ENCODE measurements around the gene HBP1. TPM values are rescaled to one million over a fixed set of nuclear protein-coding genes. Genes with fewer than 3 reads are reported as not detected.

HBP1 gene
- total RNA-seq, 4 donors from 2014 or later: 57.6 to 67.7 (median 66.9) TPM

DNA sequence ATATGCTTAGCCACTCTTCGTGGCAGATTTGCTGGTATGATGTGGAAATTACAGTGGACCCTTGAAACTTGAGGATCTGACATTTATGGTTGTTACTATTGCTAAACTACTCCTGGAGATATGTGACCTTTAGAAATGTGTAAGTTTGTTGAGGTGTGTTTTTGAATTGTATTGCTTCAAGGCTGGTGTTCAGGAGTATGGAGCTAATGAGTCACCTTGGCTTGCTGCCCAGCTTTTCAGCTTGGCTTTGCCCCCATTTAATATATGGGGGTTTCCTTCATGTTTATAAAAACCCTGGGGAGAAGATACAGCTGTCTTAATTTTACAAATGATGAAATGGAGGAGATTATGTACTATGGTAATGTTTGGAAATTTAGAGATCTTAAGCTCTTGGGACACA, 11.6 kb downstream of the HBP1 start:
- no peak for TF ChIP-seq POLR2A (IDR thresholded peaks at IDR 0.05)
- TF ChIP-seq CTCF (IDR thresholded peaks at IDR 0.05): no peak
- no peaks in the 10 kb centered on the region for H3K27me3 ChIP-seq
- no peaks in the 10 kb centered on the region for H3K9me3 ChIP-seq
- DNase-seq: peak in 1 of 3 donors; percentile 66
- H3K4me3 ChIP-seq: no peak overlapping the region
- peak overlapping the region in 2 of 4 donors; percentile 5 to 44 for H3K27ac ChIP-seq
- peaks cover 0 to 48% (median 0%) of the 10 kb centered on the region in 3 donors for H3K36me3 ChIP-seq
- H3K4me1 ChIP-seq: peaks cover 0 to 19% (median 3%) of the 10 kb centered on the region in 4 donors

GRCh38 chr7:107181172-107181571, 12.4 kb downstream of the HBP1 start:
- Histone ChIP-seq H3K36me3 (peaks cover 0 to 56% (median 0%) of the 10 kb centered on the region in 3 donors), H3K4me1 (peaks cover 0 to 19% (median 3%) of the 10 kb centered on the region in 4 donors), H3K27ac (peak overlapping the region in 1 of 4 donors; percentile 0), H3K27me3 (no peaks in the 10 kb centered on the region), H3K9me3 (no peaks in the 10 kb centered on the region), H3K4me3 (no peak overlapping the region)
- DNase-seq: no peak
- no peak for TF ChIP-seq CTCF (IDR thresholded peaks at IDR 0.05)
- no peak for TF ChIP-seq POLR2A (IDR thresholded peaks at IDR 0.05)

DNA sequence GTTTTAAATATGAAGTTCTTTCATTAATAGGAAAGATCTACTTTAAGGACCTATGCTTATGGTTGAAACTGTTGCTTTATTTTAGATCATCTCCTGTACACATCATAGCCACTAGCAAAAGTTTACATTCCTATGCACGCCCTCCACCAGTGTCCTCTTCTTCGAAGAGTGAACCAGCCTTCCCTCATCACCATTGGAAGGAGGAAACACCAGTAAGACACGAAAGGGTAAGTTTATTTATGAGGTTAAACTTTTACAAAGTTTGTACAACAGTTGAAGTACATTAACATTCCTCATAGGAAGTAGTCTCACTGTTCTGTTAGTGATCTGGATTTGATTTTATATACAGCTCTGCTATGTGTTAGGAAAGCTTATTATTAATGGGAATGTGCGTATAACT, 16.9 kb downstream of the HBP1 start:
- peaks cover 0 to 98% (median 0%) of the 10 kb centered on the region in 3 donors for H3K36me3 ChIP-seq
- TF ChIP-seq CTCF (IDR thresholded peaks at IDR 0.05) (no peak), POLR2A (IDR thresholded peaks at IDR 0.05) (no peak)

DNA sequence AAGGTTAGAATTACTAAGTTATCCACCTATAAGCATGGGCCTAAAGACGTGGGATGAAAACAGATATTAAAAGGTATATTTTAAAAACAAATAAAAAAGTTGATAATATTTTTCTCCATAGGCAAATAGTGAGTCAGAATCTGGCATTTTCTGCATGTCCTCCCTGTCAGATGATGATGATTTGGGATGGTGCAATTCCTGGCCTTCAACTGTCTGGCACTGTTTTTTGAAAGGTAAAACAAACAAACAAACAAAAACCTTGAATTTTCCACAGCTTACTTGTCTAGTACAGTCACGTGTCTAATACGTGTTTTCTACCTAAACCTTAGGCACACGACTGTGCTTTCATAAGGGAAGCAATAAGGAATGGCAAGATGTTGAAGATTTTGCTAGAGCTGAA, 17.4 kb downstream of the HBP1 start:
- Histone ChIP-seq H3K9me3 (no peaks in the 10 kb centered on the region), H3K36me3 (peaks cover 0 to 100% (median 0%) of the 10 kb centered on the region in 3 donors), H3K4me3 (no peak overlapping the region), H3K4me1 (no peaks in the 10 kb centered on the region), H3K27ac (no peak overlapping the region), H3K27me3 (no peaks in the 10 kb centered on the region)
- DNase-seq: no peak
- TF ChIP-seq POLR2A (IDR thresholded peaks at IDR 0.05) (no peak), CTCF (IDR thresholded peaks at IDR 0.05) (no peak)

More for the DNA sequence above, 16.9 kb downstream of the HBP1 start:
- Histone ChIP-seq H3K27me3 (no peaks in the 10 kb centered on the region), H3K4me3 (no peak overlapping the region), H3K27ac (no peak overlapping the region), H3K9me3 (no peaks in the 10 kb centered on the region), H3K4me1 (peaks cover 0 to 3% (median 0%) of the 10 kb centered on the region in 4 donors)
- DNase-seq: no peak

- no peak for DNase-seq
- Histone ChIP-seq H3K4me3 (no peak overlapping the region), H3K4me1 (no peaks in the 10 kb centered on the region), H3K27me3 (no peaks in the 10 kb centered on the region), H3K36me3 (peaks cover 0 to 100% (median 0%) of the 10 kb centered on the region in 3 donors), H3K27ac (no peak overlapping the region), H3K9me3 (no peaks in the 10 kb centered on the region)
- TF ChIP-seq POLR2A (IDR thresholded peaks at IDR 0.05): no peak
- TF ChIP-seq CTCF (IDR thresholded peaks at IDR 0.05): no peak
Measured at GRCh38 chr7:107187774-107188173, 19.0 kb downstream of the HBP1 start.

GRCh38 chr7:107190090-107190489, 21.3 kb downstream of the HBP1 start:
- Histone ChIP-seq H3K27ac (no peak overlapping the region), H3K4me3 (no peak overlapping the region), H3K36me3 (peaks cover 0 to 100% (median 0%) of the 10 kb centered on the region in 3 donors), H3K4me1 (no peaks in the 10 kb centered on the region), H3K9me3 (no peaks in the 10 kb centered on the region), H3K27me3 (no peaks in the 10 kb centered on the region)
- DNase-seq: no peak
- TF ChIP-seq POLR2A (IDR thresholded peaks at IDR 0.05) (no peak), CTCF (IDR thresholded peaks at IDR 0.05) (no peak)

Data from Peyer's patch (tissue), 4 donors.